Stimulated activated memory B cell treated with anti-CD40 and anti-IgM and Interleukin-4, amounts not matched to agents 10 μg/mL and 1 μg/mL and 100 μg/mL, for 72 hours (primary cell): ENCODE measurements around the gene KCNK5.

Experiments
- ATAC-seq: fragments of 150-1000 bp; cut with Tn5 transposase; 2 replicates; pipeline ENCODE4 v1.10.0; 2021
- H3K27ac Mint-ChIP-seq: one replicate; pipeline ENCODE4 v1.8.0; 2022; ENCODE audit warnings: mild to moderate bottlenecking, mixed read lengths
- H3K27me3 Mint-ChIP-seq: one replicate; pipeline ENCODE4 v1.8.0; 2022; ENCODE audit warnings: mixed read lengths
- H3K36me3 Mint-ChIP-seq: one replicate; pipeline ENCODE4 v1.8.0; 2022; ENCODE audit warnings: mixed read lengths
- H3K4me1 Mint-ChIP-seq: one replicate; pipeline ENCODE4 v1.8.0; 2022; ENCODE audit warnings: mixed read lengths
- H3K4me3 Mint-ChIP-seq: one replicate; pipeline ENCODE4 v1.8.0; 2022; ENCODE audit warnings: mild to moderate bottlenecking, moderate library complexity, mixed read lengths
- H3K9me3 Mint-ChIP-seq: one replicate; pipeline ENCODE4 v1.8.0; 2022; ENCODE audit warnings: mixed read lengths

KCNK5 gene

DNA sequence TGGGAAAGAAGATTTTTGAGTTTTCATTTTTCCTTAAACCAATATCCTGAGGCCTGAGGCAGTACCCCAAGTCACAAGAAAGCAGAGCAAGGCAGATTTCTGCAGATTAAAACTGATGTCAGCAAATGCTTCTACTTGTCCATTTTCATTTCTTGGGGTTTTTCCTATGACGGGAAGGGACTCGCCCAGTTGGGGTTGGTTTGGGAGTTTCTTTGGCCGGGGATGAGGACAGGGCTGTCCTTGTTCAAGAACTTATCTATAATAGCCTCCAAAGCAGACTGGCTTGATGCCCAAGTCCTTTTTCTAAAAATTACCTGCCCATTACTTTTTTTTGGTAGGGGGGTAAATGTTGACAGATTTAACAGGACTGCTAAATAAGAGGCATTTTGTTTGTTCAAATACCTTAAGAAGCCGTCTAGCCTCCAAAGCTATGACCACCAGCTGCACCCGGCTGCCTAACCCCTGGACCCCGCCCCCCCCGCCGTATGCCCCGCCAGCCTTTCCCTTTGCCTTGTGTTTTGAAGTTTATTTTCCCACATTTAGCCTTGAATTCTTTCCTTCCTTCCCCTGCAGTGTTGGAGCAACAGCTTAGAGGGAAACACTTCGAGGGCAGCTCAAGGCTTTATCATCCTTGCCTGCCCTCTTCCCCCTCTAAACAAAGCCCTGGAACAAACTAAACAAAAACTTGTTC lies 2.5 kb downstream of the KCNK5 start:
- ATAC-seq: no peak
- no peak overlapping the region for H3K27ac Mint-ChIP-seq
- peak overlapping the region; percentile 2 for H3K4me3 Mint-ChIP-seq
- H3K36me3 Mint-ChIP-seq: no peaks in the 10 kb centered on the region
- peaks cover 45% of the 10 kb centered on the region for H3K27me3 Mint-ChIP-seq
- peaks cover 18% of the 10 kb centered on the region for H3K4me1 Mint-ChIP-seq
- peaks cover 3% of the 10 kb centered on the region for H3K9me3 Mint-ChIP-seq

DNA sequence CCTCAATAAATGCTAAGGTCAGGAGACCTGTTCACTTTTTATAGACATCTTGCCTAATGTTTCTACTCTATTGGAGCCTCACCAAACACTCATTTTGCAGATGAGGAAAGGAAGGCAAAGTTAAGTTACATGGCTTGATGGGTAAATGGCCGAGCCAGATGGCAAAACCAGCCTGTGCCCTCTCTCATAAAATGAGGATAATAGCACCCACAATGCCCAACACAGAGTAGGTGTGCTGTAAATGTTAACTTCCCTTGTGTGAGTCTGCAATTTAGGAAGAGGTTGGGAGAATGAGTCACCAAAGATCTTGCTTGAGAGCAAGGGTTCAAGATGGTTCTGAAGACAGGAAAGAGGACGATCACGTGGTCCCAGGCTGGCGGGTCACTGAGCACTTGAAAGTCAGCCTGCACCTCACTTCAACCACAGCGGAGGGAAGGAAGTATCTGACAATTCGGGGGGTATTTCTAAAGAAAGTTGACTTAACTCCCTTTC lies 3.3 kb downstream of the KCNK5 start:
- no peak overlapping the region for H3K4me3 Mint-ChIP-seq
- H3K9me3 Mint-ChIP-seq: peaks cover 3% of the 10 kb centered on the region
- H3K27me3 Mint-ChIP-seq: peaks cover 38% of the 10 kb centered on the region
- no peak overlapping the region for H3K27ac Mint-ChIP-seq
- peak; percentile 14 for ATAC-seq
- H3K4me1 Mint-ChIP-seq: peaks cover 18% of the 10 kb centered on the region
- no peaks in the 10 kb centered on the region for H3K36me3 Mint-ChIP-seq

DNA sequence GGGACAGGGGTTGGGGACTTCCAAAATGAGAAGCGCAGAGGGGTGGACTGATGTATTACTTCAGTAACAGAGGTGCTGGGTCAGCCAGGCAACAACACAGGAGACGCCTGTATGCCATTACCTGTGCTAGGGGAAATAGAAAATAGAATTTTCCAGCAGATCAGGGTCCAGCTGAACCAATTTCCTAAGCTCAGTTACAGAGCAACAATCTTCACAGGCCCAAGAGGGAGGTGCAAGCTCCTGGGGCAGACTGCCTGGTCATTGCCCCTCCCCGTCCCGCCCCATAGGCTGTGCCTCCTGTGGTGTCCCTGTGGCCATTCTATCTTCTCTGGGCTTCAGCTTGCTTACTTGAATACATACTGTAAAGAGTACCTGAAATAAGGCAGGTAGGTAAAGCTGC lies 3.7 kb downstream of the KCNK5 start:
- Mint-ChIP-seq H3K4me3 (no peak overlapping the region), H3K9me3 (peaks cover 3% of the 10 kb centered on the region), H3K36me3 (no peaks in the 10 kb centered on the region), H3K27ac (no peak overlapping the region), H3K27me3 (peaks cover 36% of the 10 kb centered on the region), H3K4me1 (peaks cover 18% of the 10 kb centered on the region)
- ATAC-seq: no peak

DNA sequence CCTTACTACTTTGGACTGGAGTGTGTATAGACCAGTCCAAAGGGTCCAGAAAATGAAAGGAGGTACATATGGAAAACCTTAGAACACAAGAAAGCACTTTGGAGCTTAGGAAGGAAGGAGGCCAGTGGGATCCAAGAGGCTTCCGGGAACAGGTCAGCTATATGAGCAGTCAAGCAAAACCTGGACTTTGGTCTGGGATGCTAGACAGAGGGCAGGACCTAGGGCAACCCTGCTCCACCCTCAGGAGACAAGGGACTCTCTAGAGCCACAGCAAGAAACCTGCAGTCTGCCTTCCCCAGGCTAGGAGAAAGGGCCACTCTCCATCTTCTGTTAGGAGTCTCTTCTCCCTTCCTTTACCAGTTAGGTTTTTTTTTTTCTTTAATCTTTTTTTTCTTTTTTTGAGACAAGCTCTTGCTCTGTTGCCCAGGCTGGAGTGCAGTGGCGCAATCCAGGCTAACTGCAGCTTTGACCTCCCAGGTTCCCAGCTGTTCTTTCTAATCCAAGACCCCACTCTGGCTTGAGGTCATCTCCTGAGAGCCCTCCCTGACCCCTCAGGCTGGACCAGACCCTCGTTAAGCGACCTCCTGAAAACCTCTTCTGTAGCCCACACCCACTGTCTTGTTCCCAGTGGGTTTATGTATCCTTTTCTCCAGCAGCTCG lies 4.6 kb downstream of the KCNK5 start:
- peaks cover 12% of the 10 kb centered on the region for H3K4me1 Mint-ChIP-seq
- no peak for ATAC-seq
- H3K4me3 Mint-ChIP-seq: no peak overlapping the region
- no peak overlapping the region for H3K27ac Mint-ChIP-seq
- H3K27me3 Mint-ChIP-seq: peaks cover 27% of the 10 kb centered on the region
- H3K9me3 Mint-ChIP-seq: peaks cover 3% of the 10 kb centered on the region
- H3K36me3 Mint-ChIP-seq: no peaks in the 10 kb centered on the region

- H3K27me3 Mint-ChIP-seq: peaks cover 21% of the 10 kb centered on the region
- peaks cover 3% of the 10 kb centered on the region for H3K9me3 Mint-ChIP-seq
- H3K4me1 Mint-ChIP-seq: peaks cover 10% of the 10 kb centered on the region
- H3K36me3 Mint-ChIP-seq: no peaks in the 10 kb centered on the region
- H3K4me3 Mint-ChIP-seq: no peak overlapping the region
- H3K27ac Mint-ChIP-seq: no peak overlapping the region
- ATAC-seq: no peak
Measured at GRCh38 chr6:39224011-39224410, 5.3 kb downstream of the KCNK5 start.

DNA sequence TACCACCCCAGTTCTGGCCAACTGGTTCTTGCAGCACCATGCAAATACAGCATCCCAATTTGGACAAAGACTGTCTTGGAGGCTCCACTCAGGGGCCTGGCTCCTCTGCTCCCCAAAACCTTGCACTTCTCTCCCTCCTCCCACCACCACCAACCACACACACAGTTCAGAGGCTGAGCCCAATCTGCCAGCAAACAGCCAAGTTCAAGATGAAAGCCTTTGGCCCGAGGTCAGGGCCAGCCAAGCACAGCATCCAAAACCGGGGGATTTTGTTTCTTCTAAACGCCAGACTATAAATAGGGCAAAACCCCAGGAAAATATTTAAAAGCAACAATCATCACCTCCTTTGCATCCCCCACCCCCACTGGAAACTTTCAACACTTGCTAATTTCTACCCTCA lies 5.7 kb downstream of the KCNK5 start:
- H3K27me3 Mint-ChIP-seq: peaks cover 16% of the 10 kb centered on the region
- peaks cover 14% of the 10 kb centered on the region for H3K4me1 Mint-ChIP-seq
- H3K27ac Mint-ChIP-seq: no peak overlapping the region
- H3K9me3 Mint-ChIP-seq: peaks cover 3% of the 10 kb centered on the region
- no peak overlapping the region for H3K4me3 Mint-ChIP-seq
- no peaks in the 10 kb centered on the region for H3K36me3 Mint-ChIP-seq
- ATAC-seq: no peak

DNA sequence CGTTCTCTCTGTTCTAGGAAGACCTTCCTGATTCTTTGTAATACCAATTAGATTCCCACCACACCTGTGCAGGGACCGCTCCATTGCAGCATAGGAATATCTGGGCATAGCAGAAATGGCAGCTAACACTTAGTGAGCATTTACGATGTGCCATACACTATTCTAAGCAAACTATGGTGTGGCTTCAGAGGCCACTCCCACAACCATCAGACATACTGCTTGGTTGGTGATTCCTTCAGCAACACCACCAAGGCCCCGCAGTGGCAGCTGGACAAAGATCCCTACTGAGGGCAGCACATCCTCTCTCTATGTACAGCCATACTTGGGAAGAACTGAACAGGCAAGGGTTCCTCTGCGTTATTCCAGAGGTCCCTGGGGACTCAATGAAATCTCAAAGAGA lies 6.2 kb downstream of the KCNK5 start:
- H3K4me1 Mint-ChIP-seq: peaks cover 14% of the 10 kb centered on the region
- no peak overlapping the region for H3K27ac Mint-ChIP-seq
- ATAC-seq: no peak
- H3K27me3 Mint-ChIP-seq: peaks cover 11% of the 10 kb centered on the region
- no peaks in the 10 kb centered on the region for H3K36me3 Mint-ChIP-seq
- H3K4me3 Mint-ChIP-seq: no peak overlapping the region
- peaks cover 3% of the 10 kb centered on the region for H3K9me3 Mint-ChIP-seq

DNA sequence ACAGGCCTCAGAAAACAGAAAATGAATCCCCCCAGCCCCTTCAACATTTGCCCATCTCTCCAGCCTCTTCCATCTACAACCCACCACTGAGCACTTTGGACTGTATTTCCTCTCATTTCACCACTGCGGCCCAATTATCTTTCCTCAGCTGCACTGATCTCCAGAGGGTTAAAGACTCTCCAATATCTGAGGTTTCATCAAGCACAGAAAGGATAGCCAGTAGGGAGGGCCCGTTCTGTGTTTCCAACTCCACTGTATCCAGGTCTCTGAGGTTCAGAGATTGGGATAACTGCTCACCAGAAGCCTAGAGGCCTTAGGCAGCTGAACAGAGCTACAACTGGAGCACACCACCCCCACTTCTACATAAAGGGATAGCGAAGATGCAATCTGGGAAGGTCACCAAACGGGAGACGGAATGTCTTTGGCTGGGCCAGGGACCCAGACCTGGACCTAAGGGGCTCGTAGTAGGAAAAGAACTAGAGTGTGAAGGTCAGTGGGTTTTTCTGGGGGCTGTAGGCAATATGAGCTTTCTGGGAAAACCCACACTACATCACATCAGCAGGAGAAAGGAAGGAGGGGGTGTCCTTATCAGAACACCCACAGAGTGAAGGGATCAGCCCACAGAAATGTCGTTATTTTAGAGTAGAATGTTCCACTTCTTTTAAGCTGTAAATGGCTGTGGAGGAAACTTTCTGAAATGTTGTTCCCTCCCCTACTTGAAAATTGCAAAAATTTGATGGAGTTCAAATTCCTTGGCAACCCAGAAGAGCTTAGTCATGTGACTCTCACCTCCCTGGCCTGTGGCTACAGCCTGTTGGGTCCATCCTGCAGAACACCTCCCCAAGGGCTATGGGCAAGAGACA lies 7.3 kb downstream of the KCNK5 start:
- H3K27ac Mint-ChIP-seq: no peak overlapping the region
- peaks cover 14% of the 10 kb centered on the region for H3K4me1 Mint-ChIP-seq
- no peak overlapping the region for H3K4me3 Mint-ChIP-seq
- peaks cover 3% of the 10 kb centered on the region for H3K9me3 Mint-ChIP-seq
- no peaks in the 10 kb centered on the region for H3K36me3 Mint-ChIP-seq
- H3K27me3 Mint-ChIP-seq: peaks cover under 1% of the 10 kb centered on the region
- ATAC-seq: no peak

- Mint-ChIP-seq H3K36me3 (no peaks in the 10 kb centered on the region), H3K4me3 (no peak overlapping the region), H3K27ac (no peak overlapping the region), H3K27me3 (no peaks in the 10 kb centered on the region), H3K9me3 (peaks cover 3% of the 10 kb centered on the region), H3K4me1 (peaks cover 9% of the 10 kb centered on the region)
- ATAC-seq: no peak
Measured at GRCh38 chr6:39221115-39221514, 8.2 kb downstream of the KCNK5 start.

DNA sequence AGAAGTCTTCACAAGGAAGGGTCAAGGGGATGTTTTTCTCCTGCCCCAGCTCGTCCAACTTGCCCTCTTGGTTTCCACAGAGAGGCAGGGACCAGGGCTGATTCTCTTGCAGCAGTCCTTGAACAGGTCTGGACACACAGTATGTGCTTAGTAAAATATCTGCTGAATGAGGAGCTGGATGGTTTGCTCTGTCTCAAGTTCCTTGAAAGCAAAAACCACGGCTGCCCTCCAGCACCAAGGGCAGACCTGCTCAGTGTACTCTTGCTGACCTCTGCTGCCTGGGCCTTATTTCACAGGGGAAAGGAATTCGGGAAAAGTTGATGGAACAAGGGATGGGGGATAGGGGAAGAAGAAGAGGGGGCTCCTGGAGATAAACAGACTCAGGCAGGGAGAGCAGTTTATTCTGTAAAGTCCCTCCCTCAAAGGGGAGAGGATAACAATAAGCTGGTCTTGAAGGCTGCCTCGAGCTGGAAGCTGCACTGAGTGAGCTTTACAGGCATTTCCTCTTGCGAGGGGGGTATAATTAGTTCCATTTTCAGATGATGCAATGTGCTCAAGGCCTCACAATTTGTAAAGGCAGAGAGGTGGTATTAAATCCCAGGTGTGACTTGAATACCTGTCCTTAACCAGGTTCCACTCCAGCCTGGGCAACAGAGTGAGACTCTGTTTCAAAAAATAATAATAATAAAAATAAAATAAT lies 10.3 kb downstream of the KCNK5 start:
- no peak overlapping the region for H3K27ac Mint-ChIP-seq
- H3K9me3 Mint-ChIP-seq: peaks cover 3% of the 10 kb centered on the region
- peaks cover 6% of the 10 kb centered on the region for H3K4me1 Mint-ChIP-seq
- H3K27me3 Mint-ChIP-seq: peaks cover 5% of the 10 kb centered on the region
- no peaks in the 10 kb centered on the region for H3K36me3 Mint-ChIP-seq
- ATAC-seq: no peak
- H3K4me3 Mint-ChIP-seq: no peak overlapping the region

- Mint-ChIP-seq H3K4me1 (peaks cover 6% of the 10 kb centered on the region), H3K4me3 (no peak overlapping the region), H3K9me3 (no peaks in the 10 kb centered on the region), H3K27ac (no peak overlapping the region), H3K27me3 (peaks cover 13% of the 10 kb centered on the region), H3K36me3 (no peaks in the 10 kb centered on the region)
- ATAC-seq: no peak
Measured at GRCh38 chr6:39217177-39217864, 12.0 kb downstream of the KCNK5 start.

DNA sequence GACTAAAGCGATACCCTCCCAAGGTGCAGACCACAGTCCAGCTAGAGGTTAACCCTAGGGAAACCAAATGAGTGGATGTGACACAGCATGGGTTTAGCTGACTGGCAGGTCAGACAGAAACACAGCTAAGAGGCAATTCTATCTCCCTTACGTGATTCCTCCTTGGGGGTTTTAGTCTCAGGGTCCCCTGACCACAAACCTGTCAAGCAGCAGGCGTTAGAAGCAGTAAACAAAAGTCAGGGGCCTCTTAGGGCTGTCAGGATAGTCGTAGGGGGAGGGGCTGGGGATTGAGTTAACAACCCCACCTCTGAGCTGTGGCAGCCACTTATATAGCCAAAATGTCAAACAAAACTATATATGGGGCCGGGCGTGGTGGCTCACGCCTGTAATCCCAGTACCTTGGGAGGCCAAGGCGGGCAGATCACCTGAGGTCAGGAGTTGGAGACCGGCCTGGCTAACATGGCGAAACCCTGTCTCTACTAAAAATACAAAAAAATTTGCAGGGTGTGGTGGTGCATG lies 13.6 kb downstream of the KCNK5 start:
- peaks cover 13% of the 10 kb centered on the region for H3K27me3 Mint-ChIP-seq
- H3K9me3 Mint-ChIP-seq: no peaks in the 10 kb centered on the region
- H3K4me3 Mint-ChIP-seq: no peak overlapping the region
- H3K36me3 Mint-ChIP-seq: no peaks in the 10 kb centered on the region
- peaks cover 6% of the 10 kb centered on the region for H3K4me1 Mint-ChIP-seq
- no peak overlapping the region for H3K27ac Mint-ChIP-seq
- no peak for ATAC-seq

- ATAC-seq: no peak
- Mint-ChIP-seq H3K27me3 (peaks cover 13% of the 10 kb centered on the region), H3K27ac (no peak overlapping the region), H3K9me3 (no peaks in the 10 kb centered on the region), H3K4me1 (peaks cover 6% of the 10 kb centered on the region), H3K36me3 (no peaks in the 10 kb centered on the region), H3K4me3 (no peak overlapping the region)
Measured at GRCh38 chr6:39214846-39215639, 14.2 kb downstream of the KCNK5 start.
